Measurements from ENCODE around the gene PHF21A.
"Not testable (repeated sequence)": the region's sequence is repeated elsewhere in the genome, so short reads cannot be mapped to it uniquely, and the experiment has no call there.

Gene PHF21A

DNA sequence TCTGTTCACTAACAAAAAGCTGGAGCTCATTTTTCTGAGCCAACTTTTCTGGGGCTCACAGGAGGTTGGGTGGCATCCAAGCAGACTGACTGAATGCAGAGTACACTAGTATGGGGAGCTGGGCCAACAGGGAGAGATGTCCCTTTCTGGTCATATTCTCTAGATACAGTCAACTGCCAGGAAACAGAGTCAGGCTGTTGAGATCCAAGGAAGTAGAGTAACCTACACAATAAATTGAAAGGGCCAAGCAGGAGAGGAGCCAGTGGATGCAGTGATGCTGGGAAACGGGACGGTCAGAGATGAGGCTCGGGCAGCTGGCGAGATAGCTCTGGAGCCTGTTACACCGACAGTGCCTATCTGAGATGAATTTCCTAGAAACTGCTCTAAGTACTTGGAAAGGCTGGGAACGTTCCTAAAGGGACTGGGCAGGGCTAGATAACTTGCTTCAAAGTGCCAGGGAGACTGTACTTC is 127.7 kb downstream of the PHF21A start:
- DNase-seq (ENCODE audit: low read depth, low spot score), result peak; percentile 19
- TF ChIP-seq, protein P1, sequence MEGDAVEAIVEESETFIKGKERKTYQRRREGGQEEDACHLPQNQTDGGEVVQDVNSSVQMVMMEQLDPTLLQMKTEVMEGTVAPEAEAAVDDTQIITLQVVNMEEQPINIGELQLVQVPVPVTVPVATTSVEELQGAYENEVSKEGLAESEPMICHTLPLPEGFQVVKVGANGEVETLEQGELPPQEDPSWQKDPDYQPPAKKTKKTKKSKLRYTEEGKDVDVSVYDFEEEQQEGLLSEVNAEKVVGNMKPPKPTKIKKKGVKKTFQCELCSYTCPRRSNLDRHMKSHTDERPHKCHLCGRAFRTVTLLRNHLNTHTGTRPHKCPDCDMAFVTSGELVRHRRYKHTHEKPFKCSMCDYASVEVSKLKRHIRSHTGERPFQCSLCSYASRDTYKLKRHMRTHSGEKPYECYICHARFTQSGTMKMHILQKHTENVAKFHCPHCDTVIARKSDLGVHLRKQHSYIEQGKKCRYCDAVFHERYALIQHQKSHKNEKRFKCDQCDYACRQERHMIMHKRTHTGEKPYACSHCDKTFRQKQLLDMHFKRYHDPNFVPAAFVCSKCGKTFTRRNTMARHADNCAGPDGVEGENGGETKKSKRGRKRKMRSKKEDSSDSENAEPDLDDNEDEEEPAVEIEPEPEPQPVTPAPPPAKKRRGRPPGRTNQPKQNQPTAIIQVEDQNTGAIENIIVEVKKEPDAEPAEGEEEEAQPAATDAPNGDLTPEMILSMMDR (IDR thresholded peaks at IDR 0.05; ENCODE audit: low read depth, low read length), result no peak
- H3K4me3 ChIP-seq (ENCODE audit: low read depth, low read length), result no peak overlapping the region
- in situ Hi-C loops (cut with HindIII; ENCODE audit: low sequenced_read_pairs), result no loop called here

DNA sequence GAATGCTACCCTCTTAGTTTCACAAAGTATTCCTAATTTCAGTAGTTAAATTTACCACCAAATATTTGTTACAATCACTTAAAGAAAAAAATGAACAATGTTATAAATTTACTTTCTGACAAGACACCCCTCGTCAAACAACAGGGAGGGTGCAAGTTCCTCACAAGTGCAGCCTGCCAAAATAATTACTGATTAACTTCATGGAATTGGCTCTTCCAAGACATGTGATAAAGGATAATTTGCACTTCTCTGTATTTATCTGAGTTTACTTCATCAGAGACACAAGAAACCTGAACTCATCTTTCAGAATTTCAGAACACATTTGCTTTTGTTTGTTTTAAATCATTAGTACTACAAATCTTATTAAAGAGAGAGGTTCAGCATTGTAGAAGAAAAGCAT is 132.3 kb downstream of the PHF21A start:
- in situ Hi-C loops (cut with HindIII; ENCODE audit: low sequenced_read_pairs), result no loop called here
- no peak for DNase-seq (ENCODE audit: low read depth, low spot score)
- no peak overlapping the region for H3K4me3 ChIP-seq (ENCODE audit: low read depth, low read length)
- TF ChIP-seq, protein P1 (IDR thresholded peaks at IDR 0.05; ENCODE audit: low read depth, low read length), result no peak

DNA sequence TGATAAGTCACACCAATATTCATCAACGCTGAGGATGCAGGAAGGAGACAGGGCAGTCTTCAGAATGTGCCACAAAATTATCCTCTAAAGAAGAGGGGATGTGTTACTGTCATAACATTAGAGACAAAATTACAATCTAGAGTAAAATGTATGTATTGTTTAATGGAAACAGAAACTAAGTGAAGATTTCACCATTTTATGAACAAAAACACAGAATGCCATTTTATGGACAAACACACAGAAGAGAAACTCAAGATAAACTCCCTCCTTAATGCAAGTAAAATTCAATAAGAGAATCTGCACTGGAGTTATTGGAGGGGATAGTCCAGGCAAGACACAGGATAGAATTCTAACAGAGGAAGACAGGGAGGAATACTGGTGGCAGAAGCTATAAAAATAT is 136.0 kb downstream of the PHF21A start:
- no peak for DNase-seq (ENCODE audit: low read depth, low spot score)
- in situ Hi-C loops (cut with HindIII; ENCODE audit: low sequenced_read_pairs), result no loop called here
- no peak overlapping the region for H3K4me3 ChIP-seq (ENCODE audit: low read depth, low read length)
- TF ChIP-seq, protein P1 (IDR thresholded peaks at IDR 0.05; ENCODE audit: low read depth, low read length), result no peak

DNA sequence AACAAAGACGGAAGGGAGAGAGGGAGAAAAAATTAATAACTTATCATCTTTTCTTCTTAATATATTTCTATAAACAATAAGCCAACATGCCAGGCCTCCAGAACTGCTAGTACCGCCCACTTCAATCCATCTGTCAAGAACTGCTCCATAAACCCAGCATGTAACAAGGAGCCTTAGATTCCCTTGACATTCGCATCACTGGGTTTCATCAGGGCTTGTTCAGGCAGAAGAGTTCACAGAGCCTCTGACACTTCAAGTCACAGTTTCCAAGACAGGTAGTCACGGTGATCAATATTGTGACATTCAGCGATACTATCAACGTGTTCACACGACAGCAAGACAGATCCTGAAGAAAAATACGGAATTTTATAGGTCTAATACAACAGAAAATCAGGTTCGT is 137.1 kb downstream of the PHF21A start:
- TF ChIP-seq, protein P1 (IDR thresholded peaks at IDR 0.05; ENCODE audit: low read depth, low read length), result no peak
- in situ Hi-C loops (cut with HindIII; ENCODE audit: low sequenced_read_pairs), result no loop called here
- DNase-seq (ENCODE audit: low read depth, low spot score), result no peak
- H3K4me3 ChIP-seq (ENCODE audit: low read depth, low read length), result no peak overlapping the region

DNA sequence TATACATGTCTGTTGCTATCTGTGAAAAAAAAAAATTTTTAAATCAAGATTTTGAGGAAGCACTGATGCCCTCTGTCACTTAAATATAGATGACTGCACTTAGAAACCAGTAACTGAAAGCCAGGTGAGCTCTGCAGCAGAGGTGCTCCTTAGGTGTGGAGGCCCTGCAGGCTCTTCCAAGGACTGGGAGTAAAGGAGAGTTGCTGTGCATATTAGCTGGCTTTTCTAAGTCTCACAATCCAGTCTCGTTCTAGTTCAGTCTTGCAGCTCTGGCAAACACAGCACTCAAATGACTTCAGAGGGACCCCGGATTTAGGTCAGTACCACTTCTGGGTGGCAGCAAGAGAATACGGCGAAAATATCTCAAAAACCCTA is 137.8 kb downstream of the PHF21A start:
- DNase-seq (ENCODE audit: low read depth, low spot score), result no peak
- in situ Hi-C loops (cut with HindIII; ENCODE audit: low sequenced_read_pairs), result no loop called here
- TF ChIP-seq, protein P1 (IDR thresholded peaks at IDR 0.05; ENCODE audit: low read depth, low read length), result no peak
- no peak overlapping the region for H3K4me3 ChIP-seq (ENCODE audit: low read depth, low read length)

DNA sequence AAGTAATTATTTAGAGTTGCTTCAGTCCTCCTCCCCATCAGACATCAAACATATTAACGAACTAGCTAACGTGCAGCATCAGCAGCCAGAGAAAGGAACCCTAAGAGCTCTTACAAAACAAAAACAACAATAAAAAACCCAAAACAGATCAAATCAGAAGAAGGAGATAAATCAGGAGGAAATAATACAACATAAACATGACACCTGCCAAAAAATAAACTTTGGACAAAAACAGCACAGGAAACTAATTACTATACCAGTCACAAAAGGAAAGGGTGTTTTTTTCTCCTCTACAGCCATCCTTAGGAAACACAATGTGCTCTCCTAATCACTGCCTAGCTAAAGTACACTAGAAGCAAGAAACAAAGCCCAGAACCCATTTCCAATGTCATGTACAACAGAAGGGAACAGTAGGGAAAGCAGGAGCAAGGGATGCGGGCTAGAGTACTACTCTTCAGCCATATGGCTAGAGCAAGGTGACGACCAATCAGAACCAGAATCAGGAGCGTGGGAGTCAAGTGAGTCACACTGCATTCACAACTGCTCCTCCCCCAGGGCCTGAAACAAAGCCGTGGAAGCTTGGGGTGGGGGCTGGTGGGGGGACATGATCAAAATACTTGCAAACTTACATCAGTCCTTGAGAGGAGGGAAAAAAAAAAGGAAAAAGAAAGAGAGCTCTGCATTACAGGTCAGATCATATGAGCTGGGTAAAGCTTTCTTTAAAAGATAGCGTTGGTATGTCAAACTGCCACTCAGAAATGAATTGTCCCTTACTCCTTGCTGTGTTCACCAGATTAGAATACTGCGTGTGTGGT is 138.4 kb downstream of the PHF21A start:
- in situ Hi-C loops (cut with HindIII; ENCODE audit: low sequenced_read_pairs), result no loop called here
- no peak overlapping the region for H3K4me3 ChIP-seq (ENCODE audit: low read depth, low read length)
- DNase-seq (ENCODE audit: low read depth, low spot score), result peak; percentile 87
- TF ChIP-seq, protein P1 (IDR thresholded peaks at IDR 0.05; ENCODE audit: low read depth, low read length), result no peak

DNA sequence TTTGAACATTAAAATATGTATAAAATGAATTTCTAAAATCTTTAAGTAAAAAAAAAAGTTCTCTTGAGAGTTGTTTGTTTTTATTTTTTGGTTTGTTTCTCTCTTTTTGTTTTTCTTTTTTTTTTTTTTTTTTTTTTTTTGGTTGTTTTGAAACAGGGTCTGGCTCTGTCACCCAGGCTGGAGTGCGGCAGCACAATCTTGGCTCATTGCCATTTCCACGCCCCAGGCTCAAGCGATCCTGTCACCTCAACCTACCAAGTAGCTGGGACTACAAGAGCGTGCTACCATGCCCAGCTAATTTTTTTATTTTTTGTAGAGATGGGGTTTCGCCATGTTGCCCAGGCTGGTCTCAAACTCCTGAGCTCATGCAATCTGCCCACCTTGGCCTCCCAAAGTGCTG is 139.4 kb downstream of the PHF21A start:
- H3K4me3 ChIP-seq (ENCODE audit: low read depth, low read length); in situ Hi-C loops (cut with HindIII; ENCODE audit: low sequenced_read_pairs): not testable (repeated sequence)

More for the DNA sequence above, 139.4 kb downstream of the PHF21A start:
- DNase-seq (ENCODE audit: low read depth, low spot score), result not testable (repeated sequence)
